HCEC 1CT (cell line): ENCODE results near the gene LYRM1.
"Not testable (repeated sequence)": the region's sequence is repeated elsewhere in the genome, so short reads cannot be mapped to it uniquely, and the experiment has no call there.

Source experiments
- DNase-seq: peaks from one replicate; pipeline ENCODE4 v3.0.0-alpha.2; 2017

LYRM1 gene

DNA sequence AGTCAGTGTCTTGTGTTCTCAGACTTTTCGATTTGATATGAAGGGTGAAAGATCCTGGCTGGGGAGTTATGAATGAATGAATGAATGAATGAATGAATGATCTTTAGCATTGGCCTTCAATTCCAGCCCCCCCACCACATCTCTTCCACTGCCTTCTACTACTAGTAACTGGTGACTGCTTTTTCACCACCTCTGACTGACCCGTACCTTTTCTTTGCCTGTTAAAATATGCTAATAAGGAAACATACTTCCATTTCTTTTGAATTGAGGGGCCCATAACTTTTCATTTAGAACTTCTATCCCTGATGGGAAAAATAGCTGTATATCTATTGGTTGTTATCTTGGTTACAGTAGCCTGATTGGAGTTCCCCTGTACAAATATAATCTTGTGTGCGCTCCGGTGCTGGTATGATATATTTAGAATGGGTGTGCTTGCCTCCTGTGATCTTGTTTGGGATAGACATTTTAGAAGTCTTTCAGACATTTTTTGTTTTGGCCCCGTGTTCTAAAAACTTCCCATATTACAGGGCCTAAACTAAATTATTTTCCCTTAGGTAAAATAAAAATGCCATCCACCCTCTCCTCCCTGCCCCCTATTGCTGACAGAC is 3.4 kb downstream of the LYRM1 start:
- DNase-seq = no peak

DNA sequence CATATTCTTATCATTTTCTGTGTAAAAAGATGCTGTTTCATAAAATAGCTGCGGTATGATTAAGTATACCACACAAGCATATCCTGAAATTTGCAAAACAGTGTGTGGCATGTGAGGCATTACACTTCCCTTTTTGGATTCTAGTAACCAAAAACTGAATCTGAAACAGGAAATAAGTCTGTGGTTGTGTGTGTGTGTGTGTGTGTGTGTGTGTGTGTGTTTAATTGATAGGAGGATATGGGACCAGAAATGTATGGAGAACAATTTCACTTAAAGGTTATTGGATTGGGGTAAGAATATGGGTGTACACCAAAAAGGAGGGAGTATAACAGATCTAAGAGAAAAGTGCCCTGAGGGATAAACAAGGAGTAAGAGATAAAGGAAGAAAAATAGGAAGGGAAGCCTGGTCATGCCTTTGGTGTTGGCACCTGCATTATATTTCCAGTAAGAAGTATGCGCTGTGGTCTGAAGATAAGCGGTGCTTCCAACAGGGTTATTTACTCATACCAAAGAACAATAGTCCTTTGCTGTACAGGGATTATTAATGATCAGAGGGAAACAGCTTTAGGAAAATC is 4.0 kb downstream of the LYRM1 start:
- DNase-seq = peak; percentile 80

DNA sequence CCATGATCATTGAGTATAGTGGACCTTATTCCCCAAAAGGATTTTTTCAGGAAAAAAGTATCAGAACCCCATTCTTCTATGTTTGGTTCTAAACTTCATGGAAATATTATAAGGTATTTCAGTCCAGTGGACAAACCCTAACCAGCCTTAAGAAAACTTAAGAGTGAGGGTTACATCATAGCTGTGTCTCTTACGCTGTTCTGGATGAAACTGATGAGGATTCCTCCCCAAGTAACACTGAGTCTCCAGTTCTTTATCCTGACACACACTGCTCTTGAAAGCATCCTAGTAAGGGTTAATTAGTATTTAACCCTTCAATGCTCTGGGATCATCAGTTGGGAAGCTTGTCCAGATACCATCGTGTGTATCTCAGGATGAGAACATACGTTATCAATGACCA is 5.0 kb downstream of the LYRM1 start:
- DNase-seq = no peak

DNA sequence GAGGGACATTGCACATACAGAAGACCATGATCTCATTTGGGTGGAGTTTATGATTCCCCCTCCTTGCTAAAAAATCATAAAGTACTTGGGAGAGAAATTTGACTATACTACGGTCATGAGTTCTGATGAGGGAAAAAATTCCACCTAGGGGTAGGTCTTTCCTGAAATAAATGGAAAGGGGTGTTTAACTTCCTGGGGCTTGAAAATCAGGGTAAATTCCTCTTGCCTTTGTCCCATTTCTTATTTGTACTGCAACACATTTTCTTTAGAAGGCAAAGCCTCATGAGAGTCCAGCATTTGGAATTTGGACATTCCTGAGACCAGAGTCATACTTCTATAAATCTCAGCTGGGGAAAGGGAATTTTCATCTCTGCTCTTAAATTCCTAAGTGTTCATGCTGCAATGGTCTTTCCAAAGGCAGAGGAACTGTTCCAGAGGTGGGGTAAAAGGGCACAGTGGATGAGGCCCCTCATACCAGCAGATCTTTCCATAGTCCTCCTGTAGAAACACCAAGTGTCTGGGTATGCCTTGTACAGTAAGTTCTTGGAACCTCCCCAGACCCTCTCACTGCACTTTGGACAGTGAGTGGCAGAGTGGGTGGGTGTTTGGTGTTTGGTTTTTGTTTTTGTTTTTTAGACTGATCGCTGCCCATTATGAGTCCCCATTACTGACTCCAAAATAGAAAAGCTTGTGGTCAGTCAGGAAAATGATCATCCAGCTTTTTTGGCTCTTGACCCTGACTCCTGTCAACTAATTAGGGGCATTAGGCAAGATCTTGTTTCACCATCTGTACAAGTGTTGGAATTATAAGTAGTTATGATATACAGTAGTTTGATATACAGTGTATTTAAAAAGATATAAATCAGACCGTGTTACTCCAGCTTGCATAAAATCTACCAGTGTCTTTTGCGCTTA is 6.0 kb downstream of the LYRM1 start:
- DNase-seq = peak; percentile 91

GRCh38 chr16:20910781-20911321 is 10.3 kb downstream of the LYRM1 start:
- peak; percentile 94 for DNase-seq

DNA sequence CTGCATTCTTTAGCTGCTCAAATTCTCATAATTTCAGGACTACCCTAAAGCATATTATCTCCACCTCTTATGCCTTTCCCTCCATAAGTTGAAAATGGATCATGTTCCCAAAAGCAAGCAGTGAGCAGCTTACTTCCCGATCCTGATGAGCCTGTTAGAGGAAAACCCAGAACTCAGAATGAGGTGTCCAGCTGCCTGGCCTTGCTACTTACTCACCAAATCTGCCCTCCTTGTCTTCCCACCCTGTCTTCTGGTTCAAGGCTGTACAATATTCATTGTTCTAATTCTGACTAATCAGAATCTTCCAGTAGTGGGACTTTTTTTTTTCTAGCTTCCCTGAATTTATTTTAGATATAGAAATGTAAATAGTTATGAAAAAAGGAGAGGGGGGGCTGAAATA is 10.8 kb downstream of the LYRM1 start:
- peak; percentile 84 for DNase-seq

- DNase-seq = no peak
Observed at GRCh38 chr16:20916289-20916688, 15.7 kb downstream of the LYRM1 start.

- DNase-seq = no peak
Observed at GRCh38 chr16:20916942-20917341, 16.4 kb downstream of the LYRM1 start.

- DNase-seq = no peak
Observed at GRCh38 chr16:20918486-20919239, 18.1 kb downstream of the LYRM1 start.

DNA sequence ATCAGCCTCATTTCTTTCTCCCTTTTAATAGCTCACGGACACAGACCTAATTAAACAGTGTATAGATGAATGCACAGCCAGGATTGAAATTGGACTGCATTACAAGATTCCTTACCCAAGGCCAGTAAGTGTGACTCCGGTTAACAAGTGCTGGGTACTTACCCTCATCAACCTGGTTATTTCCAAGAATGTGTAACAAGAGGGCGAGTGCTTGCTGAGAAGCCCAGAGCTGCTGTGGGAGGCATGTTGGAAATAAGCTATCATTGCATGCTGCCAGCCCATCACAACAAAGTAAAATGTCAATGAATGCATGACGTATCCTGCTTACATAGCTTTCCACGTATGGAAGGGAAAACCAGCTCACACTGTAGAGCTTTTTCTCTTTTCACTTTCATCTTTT is 19.5 kb downstream of the LYRM1 start:
- no peak for DNase-seq

DNA sequence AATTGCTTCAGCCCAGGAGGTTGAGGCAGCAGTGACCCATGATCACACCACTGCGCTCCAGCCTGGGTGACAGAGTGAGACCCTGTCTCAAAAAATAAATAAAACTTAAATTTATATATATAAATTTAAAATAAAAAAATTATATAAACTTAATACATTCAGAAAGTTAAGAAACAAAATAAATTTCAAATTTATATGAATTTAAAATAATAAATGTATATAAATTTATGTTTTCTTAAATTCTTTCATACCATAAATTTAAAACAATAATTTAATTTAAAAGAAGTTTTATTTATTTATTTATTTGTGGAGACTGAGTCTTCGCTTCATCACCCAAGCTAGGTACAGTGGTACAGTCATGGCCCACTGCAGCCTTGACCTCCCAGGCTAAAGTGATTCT is 20.2 kb downstream of the LYRM1 start:
- no peak for DNase-seq

- no peak for DNase-seq
Observed at GRCh38 chr16:20923876-20924275, 23.3 kb downstream of the LYRM1 start.

- no peak for DNase-seq
Observed at GRCh38 chr16:20925751-20926150, 25.2 kb downstream of the LYRM1 start.

- DNase-seq = no peak
Observed at GRCh38 chr16:20928774-20929411, 28.3 kb downstream of the LYRM1 start.

GRCh38 chr16:20929676-20930364 is 29.2 kb downstream of the LYRM1 start:
- DNase-seq = not testable (repeated sequence)

DNA sequence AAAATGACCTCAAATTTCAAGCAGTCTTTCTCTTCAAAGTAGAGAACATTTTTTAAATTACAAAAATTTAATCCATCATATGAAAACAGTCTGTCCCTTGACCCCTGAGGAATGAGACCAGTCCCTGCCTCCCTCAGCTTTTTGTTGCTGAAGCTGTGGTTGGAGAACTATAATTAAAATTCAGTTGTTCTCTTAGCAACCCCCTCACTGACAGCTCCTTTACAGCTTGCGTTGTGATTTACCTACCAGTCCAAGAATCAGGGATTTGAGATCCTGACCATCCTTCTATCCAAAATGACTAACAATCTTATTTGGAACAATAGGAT is 29.8 kb downstream of the LYRM1 start:
- no peak for DNase-seq

DNA sequence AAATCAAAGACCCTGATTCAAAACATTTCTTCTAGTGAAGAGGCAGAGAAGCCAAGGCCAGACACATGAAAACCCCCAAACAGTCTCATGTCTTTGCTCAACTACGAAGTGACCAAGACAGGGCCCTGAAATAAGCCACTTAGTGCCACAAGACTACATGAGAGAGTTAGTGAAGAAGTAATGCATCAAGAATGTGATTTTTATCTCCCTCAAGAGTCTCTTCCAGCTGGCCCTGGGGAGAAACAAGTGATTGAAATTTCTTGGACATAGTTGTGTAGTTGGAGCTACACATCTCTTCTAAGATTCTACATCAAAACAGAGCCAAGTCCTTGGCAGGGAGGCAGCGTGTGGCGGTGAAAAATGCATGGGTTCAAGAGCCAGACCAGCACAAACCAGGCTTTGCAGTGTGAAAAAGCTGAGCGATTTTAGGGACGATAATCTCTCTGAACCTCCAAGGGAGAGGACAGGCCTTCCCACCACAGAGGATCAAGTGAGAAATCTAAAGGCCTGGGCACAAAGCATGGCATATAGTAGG is 30.6 kb downstream of the LYRM1 start:
- no peak for DNase-seq

GRCh38 chr16:20933589-20933988 is 33.0 kb downstream of the LYRM1 start:
- DNase-seq = no peak

- DNase-seq = no peak
Observed at GRCh38 chr16:20937736-20938135, 37.2 kb downstream of the LYRM1 start.

DNA sequence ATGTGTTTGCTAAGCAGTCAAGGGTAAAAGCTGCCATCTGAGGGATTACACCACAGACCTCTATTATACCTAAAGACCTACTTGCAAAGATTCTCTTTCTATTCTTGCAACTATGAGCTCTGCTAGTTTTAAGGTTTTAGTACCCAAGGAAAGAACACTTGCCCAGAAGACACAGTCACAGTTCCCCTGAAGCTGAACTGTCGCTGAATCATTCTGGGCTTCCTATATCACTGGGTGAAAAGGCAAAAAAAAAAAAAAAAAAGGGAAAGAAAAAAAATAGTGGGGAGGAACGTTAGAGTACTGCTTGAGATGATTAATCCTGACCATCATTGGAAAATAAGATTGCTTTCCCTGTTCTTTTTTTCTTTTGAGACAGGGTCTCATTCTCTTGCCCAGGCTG is 37.9 kb downstream of the LYRM1 start:
- peak; percentile 54 for DNase-seq

GRCh38 chr16:20939611-20940010 is 39.0 kb downstream of the LYRM1 start:
- DNase-seq = no peak
